HG03097 (cell line): Measurements from ENCODE around the gene CSMD2.
A peak's percentile ranks its signal among the peaks of the same experiment; 100 is the strongest.

Experiments
- ATAC-seq: cut with Tn5 transposase; IDR thresholded peaks from one replicate; pipeline ENCODE4 v1.9.1; 2021; ENCODE audit not compliant: unreplicated experiment, low FRiP score

Gene CSMD2

GRCh38 chr1:33661811-33662454, 503.1 kb downstream of the CSMD2 start:
- no peak for ATAC-seq

- no peak for ATAC-seq
Measured at GRCh38 chr1:33660956-33661355, 504.1 kb downstream of the CSMD2 start.

- no peak for ATAC-seq
Measured at GRCh38 chr1:33660244-33660643, 504.8 kb downstream of the CSMD2 start.

- ATAC-seq = no peak
Measured at GRCh38 chr1:33659641-33660040, 505.4 kb downstream of the CSMD2 start.

- no peak for ATAC-seq
Measured at GRCh38 chr1:33657833-33658232, 507.2 kb downstream of the CSMD2 start.

GRCh38 chr1:33656467-33657005, 508.5 kb downstream of the CSMD2 start:
- no peak for ATAC-seq

- ATAC-seq = no peak
Measured at GRCh38 chr1:33655496-33655895, 509.5 kb downstream of the CSMD2 start.

GRCh38 chr1:33654267-33654834, 510.7 kb downstream of the CSMD2 start:
- no peak for ATAC-seq

GRCh38 chr1:33653226-33653625, 511.8 kb downstream of the CSMD2 start:
- ATAC-seq = no peak

GRCh38 chr1:33650708-33651107, 514.3 kb downstream of the CSMD2 start:
- ATAC-seq = no peak

GRCh38 chr1:33649759-33650158, 515.3 kb downstream of the CSMD2 start:
- ATAC-seq = no peak

- ATAC-seq = no peak
Measured at GRCh38 chr1:33643216-33643615, 521.8 kb downstream of the CSMD2 start.

GRCh38 chr1:33641104-33641830, 523.8 kb downstream of the CSMD2 start:
- no peak for ATAC-seq

- no peak for ATAC-seq
Measured at GRCh38 chr1:33640114-33640660, 524.8 kb downstream of the CSMD2 start.

GRCh38 chr1:33637846-33638440, 527.1 kb downstream of the CSMD2 start:
- no peak for ATAC-seq

GRCh38 chr1:33636209-33636608, 528.8 kb downstream of the CSMD2 start:
- no peak for ATAC-seq

GRCh38 chr1:33635336-33636012, 529.6 kb downstream of the CSMD2 start:
- no peak for ATAC-seq

GRCh38 chr1:33634806-33635205, 530.2 kb downstream of the CSMD2 start:
- no peak for ATAC-seq

- ATAC-seq = no peak
Measured at GRCh38 chr1:33634143-33634542, 530.9 kb downstream of the CSMD2 start.

GRCh38 chr1:33633019-33633801, 531.8 kb downstream of the CSMD2 start:
- ATAC-seq = peak; percentile 56
